GM18508 (cell line): ENCODE results near the gene SFSWAP.
"Not testable (repeated sequence)": the region's sequence is repeated elsewhere in the genome, so short reads cannot be mapped to it uniquely, and the experiment has no call there.

Experiments
- ATAC-seq: cut with Tn5 transposase; IDR thresholded peaks from one replicate; pipeline ENCODE4 v1.9.1; 2021; ENCODE audit warnings: moderate number of reproducible peaks; ENCODE audit not compliant: insufficient read depth, unreplicated experiment

SFSWAP gene

GRCh38 chr12:131733874-131734273, 23.0 kb downstream of the SFSWAP start:
- no peak for ATAC-seq

DNA sequence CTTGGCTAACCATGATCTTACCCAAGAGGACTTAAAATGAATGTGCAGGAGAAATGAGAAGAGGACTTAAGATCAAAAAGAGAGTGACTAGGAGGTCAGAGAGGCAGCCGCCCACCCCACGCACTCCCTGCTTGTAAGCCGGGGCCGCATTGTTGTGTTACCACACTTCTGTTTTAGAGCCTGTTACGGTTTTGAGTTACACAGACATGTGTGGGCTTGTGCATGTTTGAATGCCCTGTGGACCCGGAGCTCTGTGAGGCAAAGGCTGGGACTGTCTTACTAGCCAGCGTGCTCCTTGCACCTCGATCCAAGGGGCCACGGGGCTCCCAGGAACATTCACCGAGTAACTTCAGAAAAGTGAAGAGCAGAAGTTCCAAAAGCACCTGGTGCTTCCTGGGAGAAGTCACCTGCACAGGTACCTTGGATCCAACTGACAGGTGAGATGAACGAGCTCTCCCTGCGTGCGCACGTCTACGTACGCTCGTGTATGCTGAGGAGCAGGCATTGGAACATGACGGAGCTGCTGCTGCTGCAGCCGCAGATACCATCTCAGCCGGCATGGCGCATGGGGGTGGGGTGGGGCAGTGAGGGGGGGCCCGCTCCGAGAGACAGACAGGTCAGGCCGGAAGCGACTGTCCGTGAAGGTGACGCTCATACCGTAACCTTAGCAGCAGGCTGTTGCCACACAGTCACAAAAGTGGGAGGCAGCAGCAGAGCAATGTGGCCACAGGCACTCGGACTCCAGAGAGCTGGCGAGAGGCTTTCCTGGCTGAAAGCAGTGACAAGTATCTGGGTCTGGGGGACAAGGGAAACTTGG, 23.7 kb downstream of the SFSWAP start:
- no peak for ATAC-seq

- ATAC-seq = no peak
These were observed 24.2 kb downstream of the SFSWAP start for GRCh38 chr12:131735153-131735456.

- no peak for ATAC-seq
These were observed 24.9 kb downstream of the SFSWAP start for GRCh38 chr12:131735476-131736445.

- ATAC-seq = no peak
These were observed 25.7 kb downstream of the SFSWAP start for GRCh38 chr12:131736446-131737149.

GRCh38 chr12:131737150-131737827, 26.4 kb downstream of the SFSWAP start:
- no peak for ATAC-seq

- ATAC-seq = no peak
These were observed 27.3 kb downstream of the SFSWAP start for GRCh38 chr12:131738196-131738595.

DNA sequence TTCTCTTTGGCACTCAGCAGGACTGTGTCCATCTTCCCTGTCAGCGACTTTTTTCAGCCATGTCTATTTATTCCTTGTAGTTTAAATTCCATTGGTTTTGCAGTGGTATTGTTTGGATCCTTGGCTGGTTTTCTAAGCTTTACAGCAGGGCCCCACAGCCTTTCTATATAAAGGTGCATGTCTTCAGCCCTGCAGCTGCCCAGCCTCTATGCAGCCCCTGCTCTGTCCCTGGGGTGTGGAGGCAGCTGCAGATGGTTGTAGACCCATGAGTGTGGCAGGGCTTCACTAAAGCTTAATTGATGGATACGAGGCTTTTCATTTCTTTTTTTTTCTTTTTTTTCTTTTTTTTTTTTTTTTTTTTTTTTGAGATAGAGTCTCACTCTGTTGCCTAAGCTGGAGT, 29.7 kb downstream of the SFSWAP start:
- ATAC-seq = no peak

DNA sequence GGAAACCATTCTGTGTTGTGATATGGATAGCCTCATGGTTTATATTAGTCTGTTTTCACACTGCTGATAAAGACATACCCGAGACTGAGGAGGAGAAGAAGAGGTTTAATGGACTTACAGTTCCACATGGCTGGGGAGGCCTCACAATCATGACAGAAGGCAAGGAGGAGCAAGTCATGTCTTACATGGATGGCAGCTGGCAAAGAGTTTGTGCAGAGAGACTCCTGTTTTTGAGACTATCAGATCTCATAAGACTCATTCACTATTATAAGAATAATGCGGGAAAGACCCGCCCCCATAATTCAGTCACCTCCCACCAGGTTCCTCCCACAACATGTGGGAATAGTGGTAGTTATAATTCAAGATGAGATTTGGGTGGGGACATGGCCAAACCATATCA, 31.9 kb downstream of the SFSWAP start:
- not testable (repeated sequence) for ATAC-seq

GRCh38 chr12:131743410-131743809, 32.5 kb downstream of the SFSWAP start:
- ATAC-seq = not testable (repeated sequence)

GRCh38 chr12:131743880-131744279, 33.0 kb downstream of the SFSWAP start:
- ATAC-seq = not testable (repeated sequence)

- ATAC-seq = not testable (repeated sequence)
These were observed 33.8 kb downstream of the SFSWAP start for GRCh38 chr12:131744675-131745074.

DNA sequence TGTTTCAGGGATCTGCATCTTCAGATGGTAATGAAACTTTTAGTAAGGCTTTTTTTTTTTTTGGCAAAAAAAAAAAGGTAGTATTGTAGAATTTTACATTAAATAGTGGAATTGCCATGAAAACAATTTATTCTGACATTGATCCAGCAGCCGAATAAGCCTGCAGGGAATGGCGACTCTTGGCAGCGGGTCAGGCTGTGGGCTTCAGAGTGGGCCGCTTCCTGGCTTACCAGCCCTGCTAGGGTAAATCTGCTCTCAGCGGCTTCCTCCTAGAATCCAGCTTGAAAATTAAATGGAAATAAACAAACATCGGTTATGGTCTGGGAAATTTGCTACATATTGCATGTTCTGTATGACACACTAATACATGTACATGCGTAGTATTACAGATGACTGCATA, 34.8 kb downstream of the SFSWAP start:
- no peak for ATAC-seq

- ATAC-seq = no peak
These were observed 36.6 kb downstream of the SFSWAP start for GRCh38 chr12:131747276-131748177.

DNA sequence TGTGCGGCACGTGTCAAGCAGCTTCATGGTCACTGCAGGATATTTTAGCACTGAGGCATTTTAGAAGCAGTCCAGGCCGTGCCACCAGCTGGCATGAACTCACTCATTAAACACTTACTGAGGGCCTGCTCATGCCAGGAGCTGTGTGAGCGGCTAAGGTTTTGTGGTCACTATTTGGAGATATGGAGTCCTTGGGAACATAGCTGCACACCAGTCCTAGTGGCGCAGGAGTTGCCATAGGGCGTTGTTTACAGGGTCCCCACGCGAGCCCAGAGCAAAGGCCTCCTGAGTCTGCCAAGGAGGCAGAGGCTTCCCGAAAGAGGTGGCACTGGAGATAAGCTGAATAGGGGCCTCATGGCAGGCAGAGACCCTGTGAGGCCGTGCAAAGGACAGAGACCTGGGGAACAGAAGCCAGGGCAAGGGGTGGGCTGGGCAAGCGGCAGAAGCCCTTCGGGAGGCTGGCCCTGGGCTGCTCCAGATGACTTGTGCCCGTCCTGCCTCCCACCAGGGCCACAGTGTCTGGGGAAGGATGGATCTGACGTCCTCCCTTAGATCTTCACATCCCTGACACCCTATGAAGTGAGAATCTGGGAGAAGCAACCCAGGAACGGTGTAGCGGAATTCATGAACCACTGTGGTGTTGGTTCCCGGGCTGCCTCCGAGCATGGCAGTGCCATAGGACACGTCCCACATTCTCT, 38.9 kb downstream of the SFSWAP start:
- ATAC-seq = no peak

GRCh38 chr12:131751335-131751734, 40.4 kb downstream of the SFSWAP start:
- no peak for ATAC-seq

DNA sequence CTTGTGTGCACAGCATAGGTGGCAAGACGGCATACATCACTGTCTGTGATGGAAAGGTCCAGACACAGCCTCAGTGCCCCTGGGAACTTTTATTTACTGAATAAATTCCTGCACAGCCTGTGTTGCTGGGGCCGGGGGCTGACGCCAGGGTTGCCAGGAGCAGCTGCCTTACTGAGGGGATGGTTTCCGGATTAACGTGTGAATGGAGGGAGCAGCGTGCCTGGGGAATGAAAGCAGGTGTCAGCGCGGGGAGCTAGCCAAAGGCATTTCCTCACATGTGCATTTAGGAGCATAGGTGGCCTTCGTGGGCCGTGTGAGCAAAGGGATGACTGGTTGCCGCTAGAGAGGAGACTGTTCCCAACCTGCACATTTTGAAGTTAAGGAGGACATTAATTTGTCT, 41.6 kb downstream of the SFSWAP start:
- no peak for ATAC-seq

DNA sequence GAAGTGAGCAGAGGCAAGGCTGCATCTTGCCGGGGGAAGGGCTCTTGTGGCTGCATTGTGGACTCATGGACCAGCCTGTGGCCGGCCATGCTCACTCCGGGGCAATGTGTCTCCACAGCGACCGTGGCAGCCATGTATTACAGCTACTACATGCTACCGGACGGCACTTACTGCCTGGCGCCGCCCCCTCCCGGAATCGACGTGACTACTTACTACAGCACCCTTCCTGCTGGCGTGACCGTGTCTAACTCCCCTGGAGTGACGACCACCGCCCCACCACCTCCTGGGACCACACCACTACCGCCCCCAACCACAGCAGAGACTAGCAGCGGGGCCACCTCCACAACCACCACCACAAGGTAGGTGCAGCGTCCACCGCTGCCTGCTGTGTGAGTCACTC, 42.1 kb downstream of the SFSWAP start:
- ATAC-seq = no peak

DNA sequence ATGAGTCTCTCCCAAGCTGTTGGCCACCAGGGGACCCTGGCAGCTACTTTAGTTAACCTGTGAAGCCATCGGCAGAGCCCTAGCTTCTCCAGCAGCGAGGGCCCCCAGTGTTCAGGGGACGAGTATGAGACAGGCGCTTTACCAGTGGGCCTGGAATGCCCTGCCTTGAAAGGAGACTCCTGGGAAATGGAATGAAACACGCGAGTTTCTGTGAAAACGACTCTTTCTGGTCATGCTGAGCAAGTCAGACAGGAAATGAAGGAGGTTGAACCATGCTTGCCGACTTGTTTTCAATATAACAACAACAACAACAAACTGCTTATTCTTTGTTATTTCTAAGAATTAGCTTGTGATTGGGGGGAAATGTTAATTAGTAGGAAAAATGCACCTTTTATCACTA, 42.9 kb downstream of the SFSWAP start:
- ATAC-seq = no peak
